PFSK-1 (cell line): ENCODE results near the gene OSBPL10.

Experiments used
- REST ChIP-seq, 2 experiments: IDR thresholded peaks; 2 replicates each; pipeline versions ENCODE4 v1.6.1 to v1.8.0; 2011 to 2012; ENCODE audit warnings: low read depth in 2 of 2, low read length in 2 of 2, control low read depth in 1 of 2, inconsistent platforms in 1 of 2, mild to moderate bottlenecking in 1 of 2, moderate library complexity in 1 of 2; ENCODE audit not compliant: insufficient read depth in 1 of 2
- SIN3A ChIP-seq: IDR thresholded peaks from 2 replicates; pipeline ENCODE4 v1.6.1; 2012; ENCODE audit warnings: mild to moderate bottlenecking, low read length, moderate library complexity, borderline replicate concordance; ENCODE audit not compliant: insufficient read depth
- TAF1 ChIP-seq: IDR thresholded peaks from 2 replicates; pipeline ENCODE4 v1.6.1; 2012; ENCODE audit warnings: low read length, control low read depth, borderline replicate concordance; ENCODE audit not compliant: insufficient read depth

DNA sequence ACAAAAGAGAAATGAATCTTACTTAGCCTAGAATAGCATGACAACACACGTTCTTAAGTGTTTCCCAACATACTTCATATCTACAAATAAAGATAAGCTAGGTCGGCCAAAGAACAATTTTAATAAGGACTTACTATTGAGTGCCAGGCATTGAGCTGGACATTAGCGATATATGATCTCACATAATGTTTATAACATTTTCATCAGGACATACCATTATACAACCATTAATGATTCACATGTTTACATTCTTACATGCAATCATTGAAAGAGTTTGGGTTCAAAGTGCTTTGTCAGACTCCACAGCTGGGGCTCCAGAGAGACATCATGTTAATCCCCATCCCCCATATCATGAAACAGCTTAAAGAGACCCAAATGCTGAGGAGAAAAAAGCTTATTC, 259.4 kb downstream of the OSBPL10 start:
- no peak for TF ChIP-seq SIN3A
- no peak for TF ChIP-seq TAF1
- no peak for TF ChIP-seq REST (IDR thresholded peaks at IDR 0.05; ENCODE audit: insufficient read depth in 1 of 2, low read depth in 2 of 2, low read length in 2 of 2)
